ENCODE measurements around the gene CMSS1.
A peak's percentile ranks its signal among the peaks of the same experiment; 100 is the strongest.
"Not testable (repeated sequence)": the region's sequence is repeated elsewhere in the genome, so short reads cannot be mapped to it uniquely, and the experiment has no call there.

Gene CMSS1

DNA sequence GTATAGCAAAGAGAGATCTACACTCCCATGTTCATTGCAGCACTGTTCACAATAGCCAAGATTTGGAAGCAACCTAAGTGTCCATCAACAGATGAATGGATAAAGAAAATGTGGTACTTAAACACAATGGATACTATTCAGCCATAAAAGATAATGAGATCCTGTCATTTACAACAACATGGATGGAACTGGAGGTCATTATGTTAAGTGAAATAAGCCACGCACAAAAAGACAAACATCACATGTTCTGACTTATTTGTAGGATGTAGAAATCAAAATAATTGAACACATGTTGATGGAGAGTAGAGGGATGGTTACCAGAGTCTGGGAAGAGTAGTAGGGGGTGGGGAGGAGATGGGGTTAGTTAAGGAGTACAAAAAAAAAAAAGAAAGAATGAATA, 278.6 kb downstream of the CMSS1 start:
- not testable (repeated sequence) for DNase-seq

DNA sequence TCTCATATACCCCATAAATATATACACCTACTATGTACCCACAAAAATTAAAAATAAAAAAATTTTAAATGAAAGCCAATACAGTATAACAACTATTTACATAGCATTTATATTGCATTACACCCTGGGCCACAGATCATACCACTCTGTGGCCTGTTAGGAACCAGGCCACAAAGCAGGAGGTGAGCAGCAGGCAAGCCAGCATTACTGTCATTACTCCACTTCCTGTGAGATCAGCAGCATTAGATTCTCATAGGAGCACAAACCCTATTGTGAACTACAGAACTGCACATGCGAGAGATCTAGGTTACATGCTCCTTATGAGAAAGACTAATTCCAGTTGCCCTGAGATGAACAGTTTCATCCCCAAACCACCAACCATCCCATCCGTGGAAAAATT, 279.2 kb downstream of the CMSS1 start:
- no peak for DNase-seq

DNA sequence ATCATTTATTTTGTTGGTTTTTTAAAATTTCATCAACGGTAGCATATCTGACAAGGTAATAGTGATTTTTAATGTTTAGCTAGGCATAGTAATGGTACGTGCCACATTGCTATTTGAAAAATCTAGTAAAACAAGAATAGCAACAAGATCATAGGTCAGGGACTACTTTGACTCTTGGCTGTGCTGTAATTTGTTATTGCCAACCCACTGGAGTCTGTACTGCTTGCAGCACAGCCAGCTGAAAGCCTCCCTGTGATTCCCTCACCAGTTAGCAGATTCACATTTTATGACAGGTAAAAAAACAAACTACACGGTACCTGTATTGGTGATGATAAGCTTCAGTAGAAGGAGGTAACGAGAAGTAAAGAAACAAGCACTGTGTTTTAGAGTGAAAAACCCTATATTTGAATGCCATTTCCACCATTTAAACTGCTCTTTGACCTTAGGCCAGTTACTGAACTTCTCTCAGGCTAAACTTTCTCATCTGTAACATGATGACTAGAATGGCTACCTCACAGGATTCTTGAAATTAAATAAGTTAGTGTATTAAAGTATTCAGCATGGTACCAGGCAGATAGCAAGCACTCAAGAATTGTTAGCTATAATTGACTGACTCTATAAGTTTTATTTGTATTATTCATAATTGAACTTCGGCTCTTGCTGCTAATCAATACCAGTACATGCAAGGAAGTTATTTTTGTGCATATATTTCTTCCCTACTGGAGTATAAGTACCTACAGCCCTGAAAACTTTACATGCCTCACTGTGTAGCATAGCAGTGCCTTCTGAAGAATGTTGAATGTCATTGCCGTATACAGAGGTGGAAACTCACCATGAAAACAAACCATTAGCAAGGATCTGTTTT, 280.5 kb downstream of the CMSS1 start:
- no peak for DNase-seq

DNA sequence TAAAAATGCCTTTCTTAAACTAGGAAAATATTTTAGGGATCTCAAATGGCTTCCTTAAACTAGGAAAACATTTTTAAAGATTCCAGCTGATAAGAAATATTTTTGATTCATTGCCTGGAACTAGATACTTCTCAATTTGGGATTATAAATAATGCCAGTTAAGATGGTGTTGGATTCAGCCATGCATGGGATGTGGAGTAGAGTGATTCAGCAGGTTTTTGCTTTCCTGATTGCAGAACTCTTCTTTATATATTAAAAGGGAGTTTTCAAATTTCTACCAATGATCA, 281.1 kb downstream of the CMSS1 start:
- no peak for DNase-seq

- no peak for DNase-seq
Observed at GRCh38 chr3:100099621-100100020, 282.0 kb downstream of the CMSS1 start.

DNA sequence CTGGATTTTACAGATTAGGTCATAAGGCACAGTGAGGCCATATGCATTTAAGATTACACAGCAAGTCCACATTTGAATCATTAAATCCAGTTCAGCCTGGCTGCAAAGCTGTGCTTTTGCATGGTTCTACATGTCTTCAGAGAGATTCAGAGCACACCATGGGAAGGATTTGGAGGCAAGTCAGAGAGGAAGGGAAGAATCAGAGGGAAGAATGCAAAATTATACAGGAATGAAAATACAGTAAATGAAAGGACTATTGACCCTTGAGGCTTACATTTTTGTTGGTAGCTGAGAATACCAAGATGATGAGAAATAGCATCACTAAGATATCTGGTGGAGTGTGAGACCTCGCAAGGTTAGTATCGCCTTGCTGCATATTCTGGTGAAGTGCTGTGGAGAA, 282.8 kb downstream of the CMSS1 start:
- DNase-seq: no peak

- DNase-seq: no peak
Observed at GRCh38 chr3:100102757-100103156, 285.1 kb downstream of the CMSS1 start.

GRCh38 chr3:100103558-100104441, 286.1 kb downstream of the CMSS1 start:
- no peak for DNase-seq

GRCh38 chr3:100104442-100104798, 286.8 kb downstream of the CMSS1 start:
- DNase-seq: no peak

DNA sequence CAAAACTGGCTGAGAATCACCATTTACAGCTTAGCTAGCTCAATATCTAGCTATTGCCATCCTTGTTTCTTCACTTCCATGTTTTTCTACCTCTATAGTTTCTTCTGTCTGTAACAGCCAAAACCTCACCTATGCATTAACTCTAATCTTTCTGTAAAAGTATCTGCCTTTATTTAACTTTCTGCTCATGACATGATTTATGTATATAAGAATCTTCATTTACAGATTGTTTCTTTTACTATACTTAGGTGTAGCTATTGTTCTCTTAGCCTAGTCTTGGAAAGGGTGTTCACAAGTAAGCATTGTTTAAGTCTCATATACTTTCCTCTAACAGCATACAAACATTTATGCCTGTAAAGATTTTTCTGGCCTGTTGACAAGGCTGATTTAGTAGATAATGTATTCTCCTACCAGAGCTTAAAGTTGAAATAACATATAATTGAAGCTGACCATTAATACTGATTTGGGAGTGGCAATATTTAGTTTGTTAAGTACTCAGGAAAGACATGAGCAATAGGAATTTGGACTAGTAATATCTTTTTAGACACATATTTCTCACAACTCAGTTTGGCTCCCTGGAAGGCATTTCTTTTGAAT, 287.3 kb downstream of the CMSS1 start:
- no peak for DNase-seq

DNA sequence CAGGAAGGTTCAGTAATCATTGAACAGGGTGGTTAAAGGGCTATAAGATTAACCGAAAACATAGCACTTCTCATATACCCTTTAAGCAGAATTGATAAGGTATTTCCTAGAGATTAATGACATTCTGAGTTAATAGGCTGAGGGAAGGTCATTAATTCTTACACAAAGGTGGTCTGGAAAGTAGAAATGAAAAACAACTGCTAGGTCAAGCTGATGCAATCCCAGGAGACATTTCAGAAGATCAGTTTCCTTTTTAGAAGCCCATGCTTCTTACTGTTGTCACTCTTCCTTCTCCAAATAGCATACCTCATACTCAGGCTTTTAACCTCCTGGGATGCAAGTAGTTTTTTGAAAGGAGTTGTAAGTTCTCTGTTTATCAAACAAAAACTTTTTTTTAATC, 287.8 kb downstream of the CMSS1 start:
- DNase-seq: no peak

- DNase-seq: no peak
Observed at GRCh38 chr3:100106094-100106493, 288.4 kb downstream of the CMSS1 start.

GRCh38 chr3:100106531-100107141, 289.0 kb downstream of the CMSS1 start:
- DNase-seq: no peak

DNA sequence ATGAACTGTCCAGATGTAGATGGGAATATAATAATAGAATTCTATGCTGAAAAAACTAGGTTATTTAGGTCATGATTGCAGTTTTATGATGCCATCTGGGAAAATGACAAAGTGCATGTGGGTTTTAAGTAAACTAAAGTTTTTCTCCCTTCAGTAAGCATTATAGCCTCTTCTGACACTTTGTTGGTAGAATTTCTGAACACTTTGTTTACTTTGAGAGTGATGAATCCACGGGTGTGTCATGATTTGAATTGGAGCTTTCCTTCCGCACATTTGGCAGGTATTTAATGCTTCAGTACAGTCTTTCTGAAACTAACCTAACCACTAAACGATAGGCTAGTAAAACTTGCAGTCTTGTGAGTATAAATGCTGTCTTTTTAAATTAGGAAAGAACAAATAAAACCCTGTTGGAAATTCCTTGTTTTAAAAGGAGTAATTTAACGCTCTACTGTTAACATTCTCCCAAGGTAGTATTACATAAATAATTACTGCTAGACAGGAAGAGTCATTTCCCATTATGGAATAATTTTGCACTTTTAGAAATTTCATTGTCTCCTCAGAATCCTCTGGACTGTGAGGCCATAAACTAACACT, 289.7 kb downstream of the CMSS1 start:
- peak; percentile 50 for DNase-seq

- DNase-seq: no peak
Observed at GRCh38 chr3:100108464-100109079, 290.9 kb downstream of the CMSS1 start.

- DNase-seq: no peak
Observed at GRCh38 chr3:100110162-100110561, 292.5 kb downstream of the CMSS1 start.

DNA sequence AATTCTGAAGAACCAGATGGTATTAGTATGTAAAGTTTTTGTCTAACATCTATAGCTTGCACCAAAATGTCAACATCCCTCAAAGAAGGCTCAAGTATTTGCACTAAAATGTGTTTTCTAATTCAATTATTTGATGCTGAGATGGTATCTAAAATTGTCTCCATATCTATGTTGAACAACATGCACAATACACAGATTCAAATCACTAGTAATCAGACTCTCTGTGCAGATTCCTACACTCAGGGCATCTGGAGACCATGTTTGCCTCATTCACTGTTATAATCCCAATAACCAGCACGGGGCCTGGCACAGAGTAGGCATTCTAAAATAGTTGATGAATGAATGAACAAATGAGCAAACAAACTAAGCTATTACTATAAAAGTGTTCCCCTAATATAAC, 294.1 kb downstream of the CMSS1 start:
- DNase-seq: no peak

DNA sequence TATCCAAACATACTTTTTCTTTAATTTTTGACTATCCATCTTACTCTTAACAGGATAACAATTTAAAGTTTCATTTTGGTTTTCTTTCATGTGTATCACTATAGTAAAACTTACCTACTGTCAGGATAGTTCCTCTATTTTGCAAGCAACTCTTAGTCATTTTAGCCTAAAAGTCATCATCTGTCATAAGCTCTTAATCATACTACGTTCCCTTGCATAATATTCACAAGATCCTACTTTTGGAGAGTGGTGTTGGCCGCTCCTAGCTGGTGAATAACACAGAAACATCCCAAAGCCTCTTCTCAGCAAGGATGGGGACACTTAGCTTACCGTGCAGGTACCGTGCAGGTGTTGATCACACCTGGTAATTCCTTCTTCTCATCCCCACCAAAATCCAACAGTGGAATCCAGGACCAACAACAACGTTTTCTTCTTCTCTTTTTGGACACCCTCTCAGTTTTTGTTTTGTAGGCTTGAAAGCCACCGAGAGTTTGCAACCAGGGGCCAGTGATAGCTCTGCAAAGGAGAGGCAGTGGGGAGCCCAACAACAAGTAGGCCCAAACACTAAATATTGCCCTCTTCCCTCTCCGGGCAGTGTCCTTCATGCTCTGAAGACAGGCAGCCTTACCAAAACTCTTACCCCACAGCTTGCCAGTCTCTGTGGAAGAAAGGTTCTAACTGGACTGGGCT, 296.2 kb downstream of the CMSS1 start:
- DNase-seq: no peak

GRCh38 chr3:100114413-100115030, 296.9 kb downstream of the CMSS1 start, which contains the start of gene FILIP1L:
Gene FILIP1L (minus strand): TSS chr3:100114501.
- no peak for DNase-seq

DNA sequence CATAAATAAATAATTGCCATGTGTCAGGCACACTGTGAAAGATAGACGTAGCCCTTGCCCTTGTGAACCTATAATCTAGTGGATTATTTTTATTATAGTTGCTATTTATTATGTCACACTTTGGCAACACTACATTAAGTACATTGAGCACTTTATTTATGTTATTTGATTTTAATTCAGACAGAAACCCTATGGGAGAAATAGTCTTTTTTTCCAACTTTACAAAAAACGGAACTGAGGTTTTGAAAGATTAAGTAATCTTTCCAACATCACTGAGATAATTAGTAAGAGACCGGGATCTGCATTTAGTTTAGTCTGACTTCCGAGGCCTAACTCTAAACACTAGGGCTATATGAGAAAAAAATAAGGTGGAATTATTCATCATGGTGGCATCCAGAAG, 299.4 kb downstream of the CMSS1 start:
- no peak for DNase-seq

DNA sequence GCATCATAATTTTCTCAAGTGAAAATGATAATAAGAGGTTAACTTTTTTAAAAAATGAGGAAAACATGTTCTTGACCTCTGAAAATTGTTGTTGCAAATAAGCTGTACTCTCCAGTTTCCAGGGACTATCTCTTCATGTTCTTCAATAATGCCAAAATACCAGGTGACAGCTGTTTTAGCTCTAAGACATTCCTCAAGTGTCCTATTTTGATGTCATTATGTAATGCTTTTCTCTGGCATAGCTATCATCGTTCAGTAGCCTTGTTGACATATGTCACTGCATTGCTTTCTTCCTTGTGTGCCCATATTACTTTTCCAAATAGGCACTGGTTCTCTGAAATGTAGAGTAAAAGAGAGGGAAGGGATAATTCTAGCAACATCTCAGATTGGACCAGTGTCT, 302.4 kb downstream of the CMSS1 start:
- DNase-seq: no peak

Data from kidney glomerular epithelial cell (primary cell).